ENCODE measurements around the gene PRLHR.

The PRLHR gene

GRCh38 chr10:118567701-118568248, 27.7 kb downstream of the PRLHR start:
- H2BK5ac ChIP-seq (ENCODE audit: low read depth, low read length, poor library complexity): no peak overlapping the region
- no peak overlapping the region for H2BK12ac ChIP-seq (ENCODE audit: low read length)
- H4K91ac ChIP-seq (ENCODE audit: low read depth, low read length): no peak overlapping the region
- no peak overlapping the region for H3K18ac ChIP-seq (ENCODE audit: low read length)
- no peak overlapping the region for H3K9ac ChIP-seq (ENCODE audit: low read length)
- no peaks in the 10 kb centered on the region for H3K79me1 ChIP-seq (ENCODE audit: low read length)
- H3K79me2 ChIP-seq (ENCODE audit: control insufficient read depth, insufficient read depth, low read length, poor library complexity): no peaks in the 10 kb centered on the region
- H2AK5ac ChIP-seq (ENCODE audit: low read length): no peak overlapping the region
- no peak overlapping the region for H3K4me2 ChIP-seq (ENCODE audit: low read length)
- no peak overlapping the region for H3K14ac ChIP-seq (ENCODE audit: low read length)
- WGBS (ENCODE audit: extremely low coverage, insufficient coverage, insufficient read length): no CpG with 5 or more reads among the region's 11 CpGs
- H3K4me3 ChIP-seq (ENCODE audit: low read depth, low read length): no peak overlapping the region
- H3K4ac ChIP-seq (ENCODE audit: low read depth, low read length): no peak overlapping the region
- DNase-seq: no peak
- H3K23ac ChIP-seq (ENCODE audit: low read length): no peak overlapping the region
- no peaks in the 10 kb centered on the region for H3K36me3 ChIP-seq (ENCODE audit: control insufficient read depth in 1 of 2, insufficient read depth in 2 of 2, low read length in 2 of 2)
- H4K8ac ChIP-seq (ENCODE audit: low read depth, low read length): no peak overlapping the region
- H2AFZ ChIP-seq (ENCODE audit: insufficient read depth, low read length, poor library complexity): no peak overlapping the region
- no peak overlapping the region for H2BK120ac ChIP-seq (ENCODE audit: insufficient read depth, low read length, poor library complexity)
- H3K9me3 ChIP-seq (ENCODE audit: insufficient read depth, low read depth, low read length): no peaks in the 10 kb centered on the region
- H4K12ac ChIP-seq (ENCODE audit: low read depth, low read length): no peak overlapping the region
- H3K27me3 ChIP-seq (ENCODE audit: insufficient read depth, low read length): no peaks in the 10 kb centered on the region
- H3K27ac ChIP-seq (ENCODE audit: low read depth, low read length): no peak overlapping the region
- no peaks in the 10 kb centered on the region for H3K4me1 ChIP-seq (ENCODE audit: control insufficient read depth in 1 of 2, insufficient read depth in 2 of 2, low read length in 2 of 2)

- no peaks in the 10 kb centered on the region for H3K4me1 ChIP-seq (ENCODE audit: control insufficient read depth in 1 of 2, insufficient read depth in 2 of 2, low read length in 2 of 2)
- DNase-seq: no peak
- H3K18ac ChIP-seq (ENCODE audit: low read length): no peak overlapping the region
- H3K9me3 ChIP-seq (ENCODE audit: insufficient read depth, low read depth, low read length): no peaks in the 10 kb centered on the region
- no CpG with 5 or more reads among the region's 8 CpGs for WGBS (ENCODE audit: extremely low coverage, insufficient coverage, insufficient read length)
- no peak overlapping the region for H3K4me2 ChIP-seq (ENCODE audit: low read length)
- no peak overlapping the region for H3K27ac ChIP-seq (ENCODE audit: low read depth, low read length)
- H2AK5ac ChIP-seq (ENCODE audit: low read length): no peak overlapping the region
- no peaks in the 10 kb centered on the region for H3K79me2 ChIP-seq (ENCODE audit: control insufficient read depth, insufficient read depth, low read length, poor library complexity)
- H4K12ac ChIP-seq (ENCODE audit: low read depth, low read length): no peak overlapping the region
- no peaks in the 10 kb centered on the region for H3K79me1 ChIP-seq (ENCODE audit: low read length)
- H3K23ac ChIP-seq (ENCODE audit: low read length): no peak overlapping the region
- no peak overlapping the region for H2BK12ac ChIP-seq (ENCODE audit: low read length)
- no peak overlapping the region for H2AFZ ChIP-seq (ENCODE audit: insufficient read depth, low read length, poor library complexity)
- no peak overlapping the region for H3K4ac ChIP-seq (ENCODE audit: low read depth, low read length)
- no peak overlapping the region for H3K9ac ChIP-seq (ENCODE audit: low read length)
- H2BK5ac ChIP-seq (ENCODE audit: low read depth, low read length, poor library complexity): no peak overlapping the region
- no peaks in the 10 kb centered on the region for H3K36me3 ChIP-seq (ENCODE audit: control insufficient read depth in 1 of 2, insufficient read depth in 2 of 2, low read length in 2 of 2)
- no peak overlapping the region for H3K4me3 ChIP-seq (ENCODE audit: low read depth, low read length)
- no peak overlapping the region for H2BK120ac ChIP-seq (ENCODE audit: insufficient read depth, low read length, poor library complexity)
- no peak overlapping the region for H3K14ac ChIP-seq (ENCODE audit: low read length)
- H4K8ac ChIP-seq (ENCODE audit: low read depth, low read length): no peak overlapping the region
- no peak overlapping the region for H4K91ac ChIP-seq (ENCODE audit: low read depth, low read length)
- H3K27me3 ChIP-seq (ENCODE audit: insufficient read depth, low read length): no peaks in the 10 kb centered on the region
Measured at GRCh38 chr10:118566911-118567310, 28.5 kb downstream of the PRLHR start.

- no peak overlapping the region for H3K14ac ChIP-seq (ENCODE audit: low read length)
- H3K27me3 ChIP-seq (ENCODE audit: insufficient read depth, low read length): no peaks in the 10 kb centered on the region
- H2BK12ac ChIP-seq (ENCODE audit: low read length): no peak overlapping the region
- WGBS (ENCODE audit: extremely low coverage, insufficient coverage, insufficient read length): no CpG with 5 or more reads among the region's 12 CpGs
- H3K79me1 ChIP-seq (ENCODE audit: low read length): no peaks in the 10 kb centered on the region
- no peaks in the 10 kb centered on the region for H3K79me2 ChIP-seq (ENCODE audit: control insufficient read depth, insufficient read depth, low read length, poor library complexity)
- H3K27ac ChIP-seq (ENCODE audit: low read depth, low read length): no peak overlapping the region
- H3K18ac ChIP-seq (ENCODE audit: low read length): no peak overlapping the region
- H3K23ac ChIP-seq (ENCODE audit: low read length): no peak overlapping the region
- no peak overlapping the region for H3K4me3 ChIP-seq (ENCODE audit: low read depth, low read length)
- no peak overlapping the region for H2AFZ ChIP-seq (ENCODE audit: insufficient read depth, low read length, poor library complexity)
- no peak overlapping the region for H3K4ac ChIP-seq (ENCODE audit: low read depth, low read length)
- no peaks in the 10 kb centered on the region for H3K4me1 ChIP-seq (ENCODE audit: control insufficient read depth in 1 of 2, insufficient read depth in 2 of 2, low read length in 2 of 2)
- no peak overlapping the region for H4K91ac ChIP-seq (ENCODE audit: low read depth, low read length)
- DNase-seq: no peak
- no peak overlapping the region for H3K4me2 ChIP-seq (ENCODE audit: low read length)
- H2BK120ac ChIP-seq (ENCODE audit: insufficient read depth, low read length, poor library complexity): no peak overlapping the region
- H4K12ac ChIP-seq (ENCODE audit: low read depth, low read length): no peak overlapping the region
- H3K9me3 ChIP-seq (ENCODE audit: insufficient read depth, low read depth, low read length): no peaks in the 10 kb centered on the region
- H2AK5ac ChIP-seq (ENCODE audit: low read length): no peak overlapping the region
- no peak overlapping the region for H3K9ac ChIP-seq (ENCODE audit: low read length)
- H4K8ac ChIP-seq (ENCODE audit: low read depth, low read length): no peak overlapping the region
- no peak overlapping the region for H2BK5ac ChIP-seq (ENCODE audit: low read depth, low read length, poor library complexity)
- H3K36me3 ChIP-seq (ENCODE audit: control insufficient read depth in 1 of 2, insufficient read depth in 2 of 2, low read length in 2 of 2): no peaks in the 10 kb centered on the region
Measured at GRCh38 chr10:118565301-118566075, 30.0 kb downstream of the PRLHR start.

GRCh38 chr10:118564652-118565051, 30.8 kb downstream of the PRLHR start:
- Histone ChIP-seq H4K91ac (ENCODE audit: low read depth, low read length) (no peak overlapping the region), H3K23ac (ENCODE audit: low read length) (no peak overlapping the region), H4K12ac (ENCODE audit: low read depth, low read length) (no peak overlapping the region), H3K9ac (ENCODE audit: low read length) (no peak overlapping the region), H2AK5ac (ENCODE audit: low read length) (no peak overlapping the region), H3K4me2 (ENCODE audit: low read length) (no peak overlapping the region), H2BK5ac (ENCODE audit: low read depth, low read length, poor library complexity) (no peak overlapping the region), H3K27me3 (ENCODE audit: insufficient read depth, low read length) (no peaks in the 10 kb centered on the region), H3K4ac (ENCODE audit: low read depth, low read length) (no peak overlapping the region), H3K27ac (ENCODE audit: low read depth, low read length) (no peak overlapping the region), H2BK12ac (ENCODE audit: low read length) (no peak overlapping the region), H3K9me3 (ENCODE audit: insufficient read depth, low read depth, low read length) (no peaks in the 10 kb centered on the region), H3K4me1 (ENCODE audit: control insufficient read depth in 1 of 2, insufficient read depth in 2 of 2, low read length in 2 of 2) (no peaks in the 10 kb centered on the region), H2BK120ac (ENCODE audit: insufficient read depth, low read length, poor library complexity) (no peak overlapping the region), H3K79me2 (ENCODE audit: control insufficient read depth, insufficient read depth, low read length, poor library complexity) (no peaks in the 10 kb centered on the region), H3K79me1 (ENCODE audit: low read length) (no peaks in the 10 kb centered on the region), H2AFZ (ENCODE audit: insufficient read depth, low read length, poor library complexity) (no peak overlapping the region), H3K14ac (ENCODE audit: low read length) (no peak overlapping the region), H3K36me3 (ENCODE audit: control insufficient read depth in 1 of 2, insufficient read depth in 2 of 2, low read length in 2 of 2) (no peaks in the 10 kb centered on the region), H3K4me3 (ENCODE audit: low read depth, low read length) (no peak overlapping the region), H3K18ac (ENCODE audit: low read length) (no peak overlapping the region), H4K8ac (ENCODE audit: low read depth, low read length) (no peak overlapping the region)
- no CpG with 5 or more reads among the region's 6 CpGs for WGBS (ENCODE audit: extremely low coverage, insufficient coverage, insufficient read length)
- DNase-seq: no peak

Measured in trophoblast cell (in vitro differentiated cells and primary cell).